ENCODE results near the gene FAM168A.

DNA sequence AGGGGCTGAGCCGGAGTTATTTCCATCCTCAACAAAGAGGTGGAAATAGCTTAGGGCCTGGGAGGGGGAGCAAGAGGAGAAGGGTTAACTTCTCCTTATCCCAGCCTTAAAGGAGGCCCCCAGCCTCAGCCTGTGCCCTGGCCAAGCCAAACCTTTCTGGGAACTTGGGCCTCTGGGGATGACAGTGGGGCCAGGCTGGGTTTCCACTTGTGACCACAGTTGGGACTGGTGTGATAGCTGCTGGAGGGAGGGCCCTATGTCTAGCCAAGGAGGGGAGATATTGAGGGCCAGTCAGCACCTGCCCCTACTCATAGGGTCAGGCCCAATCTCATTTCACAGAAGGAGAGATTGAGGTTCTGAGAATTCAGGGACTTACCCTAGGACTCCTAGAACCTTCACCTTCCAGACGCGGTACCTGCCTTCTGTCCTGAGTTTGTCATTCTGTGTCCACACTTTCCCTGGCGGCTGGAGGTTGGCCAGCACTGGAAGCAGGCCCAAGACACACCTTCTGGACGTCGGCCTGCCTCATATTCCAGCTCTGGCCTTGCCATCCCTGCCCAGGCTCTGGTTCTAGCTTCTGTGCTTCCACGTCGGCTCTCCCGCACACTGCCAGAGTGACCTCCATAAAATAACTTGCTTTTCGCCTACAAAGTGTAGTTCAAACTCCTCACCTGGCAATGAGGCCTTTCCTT is 218.6 kb downstream of the FAM168A start:
- TF ChIP-seq, protein P1, sequence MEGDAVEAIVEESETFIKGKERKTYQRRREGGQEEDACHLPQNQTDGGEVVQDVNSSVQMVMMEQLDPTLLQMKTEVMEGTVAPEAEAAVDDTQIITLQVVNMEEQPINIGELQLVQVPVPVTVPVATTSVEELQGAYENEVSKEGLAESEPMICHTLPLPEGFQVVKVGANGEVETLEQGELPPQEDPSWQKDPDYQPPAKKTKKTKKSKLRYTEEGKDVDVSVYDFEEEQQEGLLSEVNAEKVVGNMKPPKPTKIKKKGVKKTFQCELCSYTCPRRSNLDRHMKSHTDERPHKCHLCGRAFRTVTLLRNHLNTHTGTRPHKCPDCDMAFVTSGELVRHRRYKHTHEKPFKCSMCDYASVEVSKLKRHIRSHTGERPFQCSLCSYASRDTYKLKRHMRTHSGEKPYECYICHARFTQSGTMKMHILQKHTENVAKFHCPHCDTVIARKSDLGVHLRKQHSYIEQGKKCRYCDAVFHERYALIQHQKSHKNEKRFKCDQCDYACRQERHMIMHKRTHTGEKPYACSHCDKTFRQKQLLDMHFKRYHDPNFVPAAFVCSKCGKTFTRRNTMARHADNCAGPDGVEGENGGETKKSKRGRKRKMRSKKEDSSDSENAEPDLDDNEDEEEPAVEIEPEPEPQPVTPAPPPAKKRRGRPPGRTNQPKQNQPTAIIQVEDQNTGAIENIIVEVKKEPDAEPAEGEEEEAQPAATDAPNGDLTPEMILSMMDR (IDR thresholded peaks at IDR 0.05; ENCODE audit: insufficient read depth, low read length, poor library complexity, severe bottlenecking) = no peak
- TF ChIP-seq EZH2phosphoT487 (conservative IDR thresholded peaks at IDR 0.05; ENCODE audit: low read length) = no peak
